H1 (cell line): Measurements from ENCODE around the gene PTMS. TPM values are rescaled to one million over a fixed set of nuclear protein-coding genes. Genes with fewer than 3 reads are reported as not detected.

Experiments used
- CTCF ChIA-PET: fragments of 300-600 bp; sonication (Branson Sonifier 250); formaldehyde crosslinking; loops from one replicate; lab custom pipeline; 2021; ENCODE audit not compliant: partially characterized antibody; lab: Charles Lee
- POLR2A ChIA-PET: fragments of 300-600 bp; sonication (Branson Sonifier 250); formaldehyde crosslinking; loops from one replicate; lab custom pipeline; 2021; ENCODE audit warnings: inconsistent platforms; ENCODE audit not compliant: partially characterized antibody; lab: Charles Lee
- DNase-seq, 2 experiments: peaks; one replicate each; pipeline versions ENCODE4 v3.0.0 to v3.0.0-alpha.2; 2010 to 2022; ENCODE audit warnings: low spot score in 2 of 2, low read depth in 1 of 2, mixed read lengths in 1 of 2
- FAIRE-seq: peaks from 2 replicates; lab custom pipeline; 2011; peaks lifted over from hg19 to GRCh38; lab: Jason Lieb, UNC
- H2AFZ ChIP-seq: 2 replicates; pipeline ENCODE4 v1.8.1; 2012; ENCODE audit warnings: low read length, inconsistent platforms
- H2AK5ac ChIP-seq: 2 replicates; pipeline ENCODE4 v1.6.1; 2013; ENCODE audit warnings: low read depth, low read length
- H2BK120ac ChIP-seq: replicated peaks from 2 replicates; pipeline ENCODE3; 2013; ENCODE audit warnings: low read depth, low read length, inconsistent platforms
- H2BK12ac ChIP-seq: 2 replicates; pipeline ENCODE4 v1.6.1; 2013; ENCODE audit warnings: low read depth, low read length
- H2BK15ac ChIP-seq: 2 replicates; pipeline ENCODE4 v1.6.1; 2013; ENCODE audit warnings: low read length
- H2BK20ac ChIP-seq: 2 replicates; pipeline ENCODE4 v1.6.1; 2013; ENCODE audit warnings: low read length
- H2BK5ac ChIP-seq: 2 replicates; pipeline ENCODE4 v1.6.1; 2013; ENCODE audit warnings: low read depth, low read length
- H3K14ac ChIP-seq: 2 replicates; pipeline ENCODE4 v1.6.1; 2013; ENCODE audit warnings: inconsistent platforms; ENCODE audit not compliant: insufficient read length
- H3K18ac ChIP-seq: 2 replicates; pipeline ENCODE4 v1.6.1; 2013; ENCODE audit warnings: low read length; ENCODE audit errors: extremely low read depth
- H3K23ac ChIP-seq: 2 replicates; pipeline ENCODE4 v1.6.1; 2013; ENCODE audit warnings: inconsistent platforms; ENCODE audit not compliant: insufficient read length
- H3K23me2 ChIP-seq: 2 replicates; pipeline ENCODE4 v1.6.1; 2013; ENCODE audit warnings: low read depth, low read length
- H3K27ac ChIP-seq: 2 replicates; pipeline ENCODE4 v1.6.1; 2011; ENCODE audit warnings: low read depth, low read length, inconsistent platforms
- H3K27me3 ChIP-seq, 4 experiments: replicated peaks in 1 of 4; 1 replicate in 1 of 4; 2 replicates in 3 of 4; pipeline versions ENCODE4 v1.6.1 to v1.8.1; 2011 to 2013; ENCODE audit warnings: low read length in 3 of 4, mild to moderate bottlenecking in 3 of 4, inconsistent platforms in 2 of 4, mixed read lengths in 2 of 4, moderate library complexity in 1 of 4; ENCODE audit not compliant: control insufficient read depth in 3 of 4, insufficient read depth in 3 of 4; ENCODE audit errors: extremely low read depth in 1 of 4
- H3K36me3 ChIP-seq, 4 experiments: 2 replicates each; pipeline versions ENCODE4 v1.6.1 to v1.8.1; 2011 to 2013; ENCODE audit warnings: mild to moderate bottlenecking in 4 of 4, low read length in 3 of 4, moderate library complexity in 2 of 4, control low read depth in 1 of 4, inconsistent platforms in 1 of 4; ENCODE audit not compliant: insufficient read depth in 4 of 4, control insufficient read depth in 2 of 4
- H3K4ac ChIP-seq: replicated peaks from 2 replicates; pipeline ENCODE3; 2013; ENCODE audit warnings: low read length, low read depth, mixed read lengths, inconsistent platforms; ENCODE audit not compliant: insufficient read length
- H3K4me1 ChIP-seq, 4 experiments: replicated peaks in 1 of 4; 1 replicate in 1 of 4; 2 replicates in 3 of 4; pipeline versions ENCODE4 v1.6.1 to v1.8.1; 2011 to 2013; ENCODE audit warnings: low read length in 3 of 4, inconsistent platforms in 2 of 4, mixed read lengths in 1 of 4; ENCODE audit not compliant: insufficient read depth in 4 of 4, control insufficient read depth in 3 of 4
- H3K4me2 ChIP-seq, 2 experiments: 2 replicates each; pipeline versions ENCODE4 v1.6.1 to v1.8.1; 2011 to 2013; ENCODE audit warnings: low read depth in 2 of 2, low read length in 2 of 2, control low read depth in 1 of 2, inconsistent platforms in 1 of 2, mild to moderate bottlenecking in 1 of 2; ENCODE audit not compliant: insufficient read depth in 1 of 2
- H3K4me3 ChIP-seq, 4 experiments: fragments of 200-600, 300-600 bp in 1 of 4; sonication (generic), shearing (Covaris generic), sonication (Bioruptor Twin) in 1 of 4; 2 replicates each; pipeline versions ENCODE4 v1.5.1 to v1.8.1; 2011 to 2016; ENCODE audit warnings: low read length in 4 of 4, low read depth in 3 of 4, control low read depth in 2 of 4, inconsistent platforms in 2 of 4, mild to moderate bottlenecking in 2 of 4, mixed read lengths in 1 of 4, moderate library complexity in 1 of 4; ENCODE audit not compliant: insufficient read depth in 2 of 4; ENCODE audit errors: extremely low read depth in 1 of 4
- H3K56ac ChIP-seq: replicated peaks from 2 replicates; pipeline ENCODE3; 2013; ENCODE audit warnings: low read depth, mild to moderate bottlenecking, mixed read lengths, low read length, inconsistent platforms; ENCODE audit not compliant: insufficient read length
- H3K79me1 ChIP-seq: 2 replicates; pipeline ENCODE4 v1.6.1; 2013; ENCODE audit warnings: low read depth, low read length, control low read depth
- H3K79me2 ChIP-seq, 2 experiments: 2 replicates each; pipeline versions ENCODE4 v1.6.1 to v1.8.1; 2012 to 2013; ENCODE audit warnings: low read length in 2 of 2, mild to moderate bottlenecking in 2 of 2, inconsistent platforms in 1 of 2; ENCODE audit not compliant: insufficient read depth in 2 of 2, control insufficient read depth in 1 of 2
- H3K9ac ChIP-seq, 4 experiments: replicated peaks in 1 of 4; 1 replicate in 1 of 4; 2 replicates in 3 of 4; pipeline versions ENCODE4 v1.6.1 to v1.8.1; 2011 to 2013; ENCODE audit warnings: low read depth in 3 of 4, low read length in 3 of 4, control low read depth in 2 of 4, mild to moderate bottlenecking in 2 of 4, moderate library complexity in 2 of 4, inconsistent platforms in 1 of 4; ENCODE audit errors: extremely low read depth in 1 of 4
- H3K9me3 ChIP-seq, 2 experiments: 2 replicates each; pipeline versions ENCODE4 v1.6.1 to v1.8.1; 2012 to 2013; ENCODE audit warnings: mild to moderate bottlenecking in 2 of 2, moderate library complexity in 2 of 2, control low read depth in 1 of 2, inconsistent platforms in 1 of 2, low read depth in 1 of 2, low read length in 1 of 2, mixed read lengths in 1 of 2; ENCODE audit not compliant: insufficient read depth in 2 of 2
- H4K20me1 ChIP-seq, 2 experiments: replicated peaks in 1 of 2; 2 replicates each; pipeline versions ENCODE3 to v1.8.1; 2011 to 2013; ENCODE audit warnings: inconsistent platforms in 2 of 2, low read length in 2 of 2, mild to moderate bottlenecking in 1 of 2; ENCODE audit not compliant: insufficient read depth in 2 of 2, control insufficient read depth in 1 of 2
- H4K5ac ChIP-seq: 2 replicates; pipeline ENCODE4 v1.6.1; 2013; ENCODE audit warnings: low read length, low read depth, mixed read lengths, inconsistent platforms; ENCODE audit not compliant: insufficient read length
- H4K8ac ChIP-seq: 2 replicates; pipeline ENCODE4 v1.8.0; 2013; ENCODE audit warnings: mild to moderate bottlenecking, moderate library complexity, low read length, inconsistent platforms; ENCODE audit not compliant: insufficient read depth; ENCODE audit errors: extremely low read depth
- H4K91ac ChIP-seq: replicated peaks from 2 replicates; pipeline ENCODE3; 2013; ENCODE audit warnings: low read length, mixed read lengths, inconsistent platforms; ENCODE audit not compliant: insufficient read length
- ASH2L ChIP-seq: fragments of 200-600, 300-600 bp; sonication (generic); IDR thresholded peaks from one replicate; pipeline ENCODE4 v1.7.1; 2017; ENCODE audit warnings: low read length
- EGR1 ChIP-seq: IDR thresholded peaks from 2 replicates; pipeline ENCODE4 v1.6.1; 2011; ENCODE audit warnings: low read depth, low read length, borderline replicate concordance
- SIN3A ChIP-seq, 2 experiments: IDR thresholded peaks in 1 of 2; conservative IDR thresholded peaks in 1 of 2; 2 replicates each; pipeline ENCODE4 v1.6.1; 2011 to 2012; ENCODE audit warnings: low read length in 2 of 2, improper control_type of control experiment in 1 of 2, low read depth in 1 of 2, mild to moderate bottlenecking in 1 of 2
- SIX5 ChIP-seq: IDR thresholded peaks from 2 replicates; pipeline ENCODE4 v1.6.1; 2011; ENCODE audit warnings: mild to moderate bottlenecking, low read depth, low read length
- SUZ12 ChIP-seq: fragments of 200-600 bp; sonication (generic); IDR thresholded peaks from 2 replicates; pipeline ENCODE4 v1.6.1; 2012; ENCODE audit warnings: mild to moderate bottlenecking, inconsistent platforms, low read length, moderate library complexity, mixed read lengths
- WGBS, 2 experiments: shearing (Covaris generic) in 1 of 2; methylation state at CpG; one replicate each; pipeline versions ENCODE4 v1.1.6 to v1.1.7; 2013 to 2015; ENCODE audit warnings: low lambda C conversion rate in 2 of 2, mixed read lengths in 2 of 2, inconsistent platforms in 1 of 2, low coverage in 1 of 2, missing lambda C conversion rate in 1 of 2; ENCODE audit not compliant: insufficient replicate concordance in 2 of 2, insufficient coverage in 1 of 2, insufficient read length in 1 of 2; ENCODE audit errors: extremely low coverage in 1 of 2, missing lambda C conversion rate in 1 of 2; 5-methylcytosine and 5-hydroxymethylcytosine counted together
- polyA plus RNA-seq, 7 experiments: library from polyadenylated mRNA; depleted of rRNA in 3 of 7; stranded (reverse) in 5 of 7; unstranded in 2 of 7; fragments of >200 nt in 5 of 7; fragments of 200-250 nt in 2 of 7; gene quantifications; 1 replicate in 5 of 7; 2 replicates in 1 of 7; 4 replicates in 1 of 7; pipeline versions ENCODE4 v1.2.1 to v1.2.3, GENCODE V29; 2011 to 2013; ENCODE audit warnings: missing spikeins in 2 of 7, mixed read lengths in 2 of 7
- total RNA-seq: library from RNA; stranded (reverse); fragmentation: NEBNext Ultra II Directional; extraction: Animal tissue kit (Norgen Biotek cat#: 25700); gene quantifications from 2 replicates; pipeline ENCODE4 v1.2.1, GENCODE V29; 2021
- TF ChIP-seq, protein P1 (sequence below): IDR thresholded peaks from 2 replicates; pipeline ENCODE4 v1.6.1; 2012; ENCODE audit warnings: inconsistent platforms

Gene PTMS
- total and polyA plus RNA-seq, 2 of the 8 experiments (the other 6 are each of a cell fraction or from before 2014, with no cell fraction given) = 444 to 553 TPM

DNA sequence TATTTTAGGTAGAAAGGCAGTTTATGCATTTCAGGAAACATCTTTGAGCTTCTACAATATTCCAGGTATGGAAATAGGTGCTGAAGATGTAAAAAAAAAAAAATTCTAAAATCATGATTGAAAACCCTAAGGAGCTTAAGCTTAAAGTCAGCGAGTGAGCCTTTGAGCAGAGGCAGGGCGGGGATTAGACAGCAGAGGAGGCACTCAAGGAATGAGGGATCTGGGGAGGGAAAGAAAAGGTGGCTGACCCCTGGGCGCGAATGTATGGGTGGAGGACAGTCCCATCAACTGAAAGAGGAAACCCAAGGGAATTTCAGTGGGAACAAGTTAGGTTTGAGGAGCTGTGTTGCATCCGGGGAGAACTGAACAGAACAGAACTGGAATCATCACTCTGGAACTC, 6.4 kb upstream of the PTMS start:
- Histone ChIP-seq H3K4me3 (no peak overlapping the region), H2BK15ac (peak overlapping the region; percentile 74; the same call in 1 of the 2 replicates), H3K56ac (no peak overlapping the region), H3K79me2 (no peaks in the 10 kb centered on the region), H3K14ac (no peak overlapping the region), H4K20me1 (no peaks in the 10 kb centered on the region), H2BK120ac (no peak overlapping the region), H3K23me2 (no peaks in the 10 kb centered on the region; the same call in 1 of the 2 replicates), H3K27ac (no peak overlapping the region), H2AFZ (no peak overlapping the region), H2BK5ac (peak overlapping the region; percentile 32; the same call in 1 of the 2 replicates), H4K91ac (no peak overlapping the region), H3K4me2 (no peak overlapping the region), H3K27me3 (no peaks in the 10 kb centered on the region), H2BK12ac (no peak overlapping the region), H3K36me3 (no peaks in the 10 kb centered on the region), H3K9me3 (no peaks in the 10 kb centered on the region), H2AK5ac (no peak overlapping the region), H4K8ac (peak overlapping the region; percentile 58; the same call in 1 of the 2 replicates), H3K18ac (no peak overlapping the region; the same call in 1 of the 2 replicates), H3K4ac (no peak overlapping the region), H4K5ac (no peak overlapping the region), H3K4me1 (peaks cover 0 to 10% (median 3%) of the 10 kb centered on the region in 4 experiments; a peak in 4 of 7 replicates), H3K23ac (no peak overlapping the region), H3K9ac (no peak overlapping the region), H3K79me1 (no peaks in the 10 kb centered on the region), H2BK20ac (no peak overlapping the region; the same call in none of the 2 replicates)
- FAIRE-seq = no peak
- ChIA-PET POLR2A (interaction anchor here (0.7 to 4.3 kb wide), 18 partner anchors 10 to 166 kb away, joined by 3 to 19 read pairs (median 4); partner anchors contain the start of gene LAG3), CTCF (interaction anchor here (0.7 to 16.3 kb wide), 11 partner anchors 15 to 1919 kb away, joined by 3 to 427 read pairs (median 5); partner anchors contain the start of genes CD4, GPR162, LAG3 and PTMS)
- DNase-seq = no peak
- WGBS, 2 experiments = 91% methylated on average over 5 of the region's 5 CpGs; no CpG with 5 or more reads in 1 of the 2 experiments
- no peak for TF ChIP-seq ASH2L
- TF ChIP-seq SIX5 = no peak
- TF ChIP-seq, protein P1, sequence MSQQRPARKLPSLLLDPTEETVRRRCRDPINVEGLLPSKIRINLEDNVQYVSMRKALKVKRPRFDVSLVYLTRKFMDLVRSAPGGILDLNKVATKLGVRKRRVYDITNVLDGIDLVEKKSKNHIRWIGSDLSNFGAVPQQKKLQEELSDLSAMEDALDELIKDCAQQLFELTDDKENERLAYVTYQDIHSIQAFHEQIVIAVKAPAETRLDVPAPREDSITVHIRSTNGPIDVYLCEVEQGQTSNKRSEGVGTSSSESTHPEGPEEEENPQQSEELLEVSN = no peak
- TF ChIP-seq SIN3A (conservative IDR thresholded peaks at IDR 0.05 in 1 of 2, IDR thresholded peaks at IDR 0.05 in 1 of 2; ENCODE audit: low read depth in 1 of 2, low read length in 2 of 2) = no peak
- TF ChIP-seq EGR1 = no peak
- TF ChIP-seq SUZ12 = no peak
